Stimulated activated CD4-positive, alpha-beta T cell treated with anti-CD3 and anti-CD28 coated beads, TNF-alpha, amount 100 ng/mL, for 1 hour (primary cell): ENCODE results near the gene RNASE13.

Source experiments
- DNase-seq, 3 donors: peaks; one replicate each; pipeline ENCODE4 v3.0.0-alpha.2; 2020; ENCODE audit warnings: low read depth in 3 of 3, low spot score in 1 of 3

RNASE13 gene, protein sequence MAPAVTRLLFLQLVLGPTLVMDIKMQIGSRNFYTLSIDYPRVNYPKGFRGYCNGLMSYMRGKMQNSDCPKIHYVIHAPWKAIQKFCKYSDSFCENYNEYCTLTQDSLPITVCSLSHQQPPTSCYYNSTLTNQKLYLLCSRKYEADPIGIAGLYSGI

DNA sequence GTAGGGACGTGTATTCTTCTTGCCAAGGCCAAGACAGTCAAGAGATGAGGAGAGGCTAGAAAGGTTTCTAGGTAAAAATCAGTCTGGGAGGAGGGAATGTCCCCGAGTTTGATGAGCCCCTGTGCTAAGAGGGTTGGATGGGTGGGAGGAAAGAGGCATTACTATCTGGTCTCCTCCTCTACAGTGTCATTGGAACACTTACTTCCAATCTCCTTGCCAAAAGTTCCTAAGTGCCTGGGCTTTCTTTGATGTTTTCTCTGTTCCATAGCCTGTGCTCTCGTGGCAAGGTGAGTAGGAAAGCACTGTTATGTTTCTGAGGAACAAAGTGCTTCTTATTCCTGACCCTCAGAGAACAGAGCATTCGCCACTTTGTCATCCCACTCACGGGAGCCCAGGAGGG, at the start of gene RNASE13:
Gene RNASE13, minus strand, starts transcription at position 101 of the 400 bp plus-strand sequence. CDS start 519 bp downstream, outside the sequence.
- no peak for DNase-seq

GRCh38 chr14:21084396-21084795, 49.8 kb upstream of the RNASE13 start:
- no peak for DNase-seq

DNA sequence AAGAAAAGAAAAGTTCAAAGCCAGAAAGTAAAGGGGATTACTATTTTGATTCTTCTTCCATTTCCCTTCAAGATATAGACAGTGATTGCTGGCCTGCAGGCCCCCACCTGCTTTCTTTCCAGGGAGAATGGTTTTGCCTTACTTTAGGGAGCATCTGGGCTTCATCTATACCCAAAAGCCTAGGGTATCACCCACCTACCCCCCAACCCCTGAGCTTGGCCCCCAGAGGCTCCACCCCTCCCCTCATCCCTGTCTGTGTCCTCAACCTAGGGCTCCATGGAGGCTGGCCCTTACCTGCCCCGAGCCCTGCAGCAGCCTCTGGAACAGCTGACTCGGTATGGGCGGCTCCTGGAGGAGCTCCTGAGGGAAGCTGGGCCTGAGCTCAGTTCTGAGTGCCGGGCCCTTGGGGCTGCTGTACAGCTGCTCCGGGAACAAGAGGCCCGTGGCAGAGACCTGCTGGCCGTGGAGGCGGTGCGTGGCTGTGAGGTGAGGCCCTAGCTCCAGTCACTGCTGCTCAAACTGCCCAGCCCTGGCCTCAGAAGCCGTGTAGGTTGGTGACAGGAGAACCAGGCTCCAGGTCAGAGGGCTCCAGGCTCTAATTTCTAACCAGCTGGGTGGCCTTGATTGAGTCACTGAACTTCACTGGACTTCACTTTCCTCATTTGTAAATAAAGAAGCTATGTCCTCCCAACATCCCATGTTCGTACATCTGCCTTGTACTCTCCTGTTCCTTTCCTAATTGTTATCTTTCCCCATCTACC, 49.1 kb upstream of the RNASE13 start:
- no peak for DNase-seq

- DNase-seq = no peak
Measured at GRCh38 chr14:21081521-21082142, 47.0 kb upstream of the RNASE13 start.

- DNase-seq = no peak
Measured at GRCh38 chr14:21078726-21079125, 44.1 kb upstream of the RNASE13 start.

DNA sequence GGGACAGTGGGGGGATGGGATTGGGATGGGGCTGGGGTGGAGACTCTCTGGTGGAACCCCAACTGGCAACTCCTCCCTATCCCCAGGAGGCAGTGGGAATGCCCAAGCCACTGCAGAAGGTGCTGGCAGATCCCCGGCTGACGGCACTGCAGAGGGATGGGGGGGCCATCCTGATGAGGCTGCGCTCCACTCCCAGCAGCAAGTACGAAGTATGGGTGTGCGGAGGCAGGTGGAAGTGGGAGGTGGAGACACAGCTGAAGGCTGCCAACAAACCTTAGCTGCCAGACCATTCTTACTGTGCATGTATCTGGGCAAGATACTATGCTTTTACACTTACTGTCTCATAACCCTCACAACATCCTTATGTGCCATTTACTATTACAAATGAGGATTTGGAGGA, 43.7 kb upstream of the RNASE13 start:
- no peak for DNase-seq

GRCh38 chr14:21077672-21078071, 43.1 kb upstream of the RNASE13 start:
- DNase-seq = no peak

- DNase-seq = no peak
Measured at GRCh38 chr14:21075719-21076437, 41.3 kb upstream of the RNASE13 start.

- no peak for DNase-seq
Measured at GRCh38 chr14:21074398-21075272, 40.0 kb upstream of the RNASE13 start.

DNA sequence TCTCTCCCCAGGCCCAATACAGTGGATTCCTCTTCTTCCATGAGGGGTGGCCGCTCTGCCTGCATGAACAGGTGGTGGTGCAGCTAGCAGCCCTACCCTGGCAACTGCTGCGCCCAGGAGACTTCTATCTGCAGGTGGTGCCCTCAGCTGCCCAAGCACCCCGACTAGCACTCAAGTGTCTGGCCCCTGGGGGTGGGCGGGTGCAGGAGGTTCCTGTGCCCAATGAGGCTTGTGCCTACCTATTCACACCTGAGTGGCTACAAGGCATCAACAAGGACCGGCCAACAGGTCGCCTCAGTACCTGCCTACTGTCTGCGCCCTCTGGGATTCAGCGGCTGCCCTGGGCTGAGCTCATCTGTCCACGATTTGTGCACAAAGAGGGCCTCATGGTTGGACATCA, 39.3 kb upstream of the RNASE13 start:
- no peak for DNase-seq

DNA sequence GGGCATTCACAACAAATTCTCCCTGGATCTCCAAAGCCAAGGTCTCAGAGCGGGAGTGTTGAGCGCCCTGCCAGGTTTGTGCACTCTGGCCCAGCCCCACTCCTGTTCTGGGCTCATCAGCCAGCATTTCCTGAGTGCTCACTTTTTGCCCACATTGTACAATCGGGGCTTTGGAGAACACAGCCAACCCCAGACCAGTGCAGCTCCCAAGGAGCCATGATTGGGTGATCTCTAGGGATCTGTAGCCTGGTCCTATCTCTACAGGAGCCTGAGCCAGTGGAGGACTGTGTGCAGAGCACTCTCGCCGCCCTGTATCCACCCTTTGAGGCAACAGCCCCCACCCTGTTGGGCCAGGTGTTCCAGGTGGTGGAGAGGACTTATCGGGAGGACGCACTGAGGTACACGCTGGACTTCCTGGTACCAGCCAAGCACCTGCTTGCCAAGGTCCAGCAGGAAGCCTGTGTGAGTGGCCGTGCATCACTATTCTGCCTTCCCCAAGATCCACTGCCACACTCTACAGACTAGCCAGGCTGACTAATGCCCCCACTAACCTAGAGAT, 38.3 kb upstream of the RNASE13 start:
- DNase-seq = no peak

- no peak for DNase-seq
Measured at GRCh38 chr14:21072031-21072473, 37.4 kb upstream of the RNASE13 start.

- no peak for DNase-seq
Measured at GRCh38 chr14:21071225-21072030, 36.8 kb upstream of the RNASE13 start.

GRCh38 chr14:21070610-21071224, 36.1 kb upstream of the RNASE13 start:
- no peak for DNase-seq

GRCh38 chr14:21070083-21070609, 35.5 kb upstream of the RNASE13 start, which contains the start of gene ARHGEF40:
ARHGEF40 (plus strand) TSS chr14:21070304; CDS start chr14:21070397, 93 bp downstream.
- no peak for DNase-seq

DNA sequence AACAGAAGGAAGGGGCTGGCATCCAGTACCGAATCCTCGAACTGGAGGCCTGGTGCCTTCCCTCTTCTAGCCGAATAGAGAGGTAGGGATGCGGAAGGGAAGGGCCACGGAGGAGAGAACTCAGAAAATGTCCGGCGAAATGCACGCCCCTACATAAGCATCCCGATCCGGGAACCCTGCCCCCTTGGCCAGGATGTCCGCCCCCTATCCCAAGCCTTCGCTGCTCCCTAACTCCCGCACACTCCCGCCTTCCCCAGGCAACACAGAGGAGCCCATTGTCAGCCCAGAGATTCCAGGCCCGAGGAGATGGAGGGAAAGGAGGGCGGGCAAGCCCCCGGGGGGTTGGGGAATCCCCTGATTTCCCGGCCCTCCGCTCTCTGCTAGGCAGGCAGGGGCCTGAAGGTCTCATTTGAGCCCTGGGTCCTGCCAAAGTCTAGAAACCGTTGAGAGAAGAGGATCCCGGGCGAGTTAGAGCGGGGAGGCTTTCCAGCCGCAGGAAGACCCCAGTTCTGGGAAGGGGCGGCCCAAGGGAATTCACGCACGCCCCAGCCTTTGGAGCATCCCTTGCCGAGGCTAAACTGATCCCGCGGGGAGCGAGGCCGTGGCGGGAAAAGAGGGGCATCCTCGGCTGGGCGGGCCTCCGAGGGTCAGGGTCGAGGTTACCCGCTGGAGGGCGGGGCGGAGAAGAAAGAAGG, 34.9 kb upstream of the RNASE13 start:
- DNase-seq = no peak

- DNase-seq = peak in 1 of 3 donors; percentile 27
Measured at GRCh38 chr14:21068521-21069387, 34.1 kb upstream of the RNASE13 start.
